Brain microvascular endothelial cell (primary cell): ENCODE measurements around the gene SMC1B.
"Not testable (repeated sequence)": the region's sequence is repeated elsewhere in the genome, so short reads cannot be mapped to it uniquely, and the experiment has no call there.

Source experiments
- DNase-seq: peaks from one replicate; pipeline ENCODE4 v3.0.0-alpha.2; 2020
- H3K27ac ChIP-seq: fragments of 250-450 bp; sonication (Bioruptor Pico); 2 replicates; pipeline ENCODE4 v1.5.1; 2020; ENCODE audit warnings: mild to moderate bottlenecking, moderate library complexity
- H3K27me3 ChIP-seq: fragments of 250-450 bp; sonication (Bioruptor Pico); replicated peaks from 2 replicates; pipeline ENCODE4 v1.5.1; 2020; ENCODE audit warnings: mild to moderate bottlenecking
- H3K36me3 ChIP-seq: fragments of 250-450 bp; sonication (Bioruptor Pico); replicated peaks from 2 replicates; pipeline ENCODE4 v1.5.1; 2020; ENCODE audit warnings: mild to moderate bottlenecking
- H3K4me3 ChIP-seq: 2 replicates; pipeline ENCODE4 v1.5.1; 2011; ENCODE audit warnings: low read depth, mild to moderate bottlenecking, control low read depth, low read length, moderate library complexity
- CTCF ChIP-seq: IDR thresholded peaks from 2 replicates; pipeline ENCODE4 v1.5.1; 2011; ENCODE audit warnings: low read depth, mild to moderate bottlenecking, moderate library complexity, low read length, control low read depth, inconsistent platforms; ENCODE audit errors: missing control alignments
- in situ Hi-C: cut with HindIII; loops from 2 replicates; pipeline ENCODE4 v1.10.0; 2017; ENCODE audit warnings: low sequenced_read_pairs, low pct_ligation_motif_present

Gene SMC1B

GRCh38 chr22:45445031-45445710 lies 31.8 kb upstream of the SMC1B start:
- Histone ChIP-seq H3K27me3 (no peaks in the 10 kb centered on the region), H3K4me3 (no peak overlapping the region), H3K27ac (no peak overlapping the region), H3K36me3 (no peaks in the 10 kb centered on the region)
- no peak for DNase-seq
- in situ Hi-C loops, result no loop called here
- TF ChIP-seq CTCF, result no peak

- Histone ChIP-seq H3K27ac (no peak overlapping the region), H3K36me3 (no peaks in the 10 kb centered on the region), H3K27me3 (no peaks in the 10 kb centered on the region), H3K4me3 (no peak overlapping the region)
- DNase-seq, result no peak
- in situ Hi-C loops, result no loop called here
- no peak for TF ChIP-seq CTCF
These were observed 30.8 kb upstream of the SMC1B start for GRCh38 chr22:45444168-45444567.

GRCh38 chr22:45442116-45442515 lies 28.7 kb upstream of the SMC1B start:
- Histone ChIP-seq H3K36me3 (no peaks in the 10 kb centered on the region), H3K27ac (no peak overlapping the region), H3K27me3 (no peaks in the 10 kb centered on the region), H3K4me3 (no peak overlapping the region)
- in situ Hi-C loops, result no loop called here
- no peak for DNase-seq
- no peak for TF ChIP-seq CTCF

GRCh38 chr22:45441138-45441537 lies 27.7 kb upstream of the SMC1B start:
- TF ChIP-seq CTCF, result peak; percentile 88
- Histone ChIP-seq H3K4me3 (no peak overlapping the region), H3K27me3 (no peaks in the 10 kb centered on the region), H3K27ac (no peak overlapping the region), H3K36me3 (no peaks in the 10 kb centered on the region)
- in situ Hi-C loops, result no loop called here
- peak; percentile 48 for DNase-seq

GRCh38 chr22:45440688-45441087 lies 27.3 kb upstream of the SMC1B start:
- DNase-seq, H3K27ac ChIP-seq, H3K4me3 ChIP-seq, H3K27me3 ChIP-seq, in situ Hi-C loops, H3K36me3 ChIP-seq: not testable (repeated sequence)

GRCh38 chr22:45438336-45438735 lies 24.9 kb upstream of the SMC1B start:
- no peak for DNase-seq
- Histone ChIP-seq H3K27me3 (no peaks in the 10 kb centered on the region), H3K27ac (no peak overlapping the region), H3K36me3 (no peaks in the 10 kb centered on the region), H3K4me3 (no peak overlapping the region)
- in situ Hi-C loops, result loop anchor here (10.0 kb wide), 1 partner anchor 164 kb away; no protein-coding TSS in a partner anchor
- TF ChIP-seq CTCF, result no peak

- not testable (repeated sequence) for H3K27me3 ChIP-seq, H3K27ac ChIP-seq, DNase-seq, H3K36me3 ChIP-seq, H3K4me3 ChIP-seq
- in situ Hi-C loops, result loop anchor here (10.0 kb wide), 1 partner anchor 162 kb away; no protein-coding TSS in a partner anchor
These were observed 23.6 kb upstream of the SMC1B start for GRCh38 chr22:45436871-45437517.
